ENCODE measurements around the gene LRRC49. TPM values are rescaled to one million over a fixed set of nuclear protein-coding genes. Genes with fewer than 3 reads are reported as not detected.
"Not testable (repeated sequence)": the region's sequence is repeated elsewhere in the genome, so short reads cannot be mapped to it uniquely, and the experiment has no call there.

LRRC49 gene
- total and polyA plus RNA-seq, 2 experiments from 2014 or later, result 8.5 to 14.6 TPM

DNA sequence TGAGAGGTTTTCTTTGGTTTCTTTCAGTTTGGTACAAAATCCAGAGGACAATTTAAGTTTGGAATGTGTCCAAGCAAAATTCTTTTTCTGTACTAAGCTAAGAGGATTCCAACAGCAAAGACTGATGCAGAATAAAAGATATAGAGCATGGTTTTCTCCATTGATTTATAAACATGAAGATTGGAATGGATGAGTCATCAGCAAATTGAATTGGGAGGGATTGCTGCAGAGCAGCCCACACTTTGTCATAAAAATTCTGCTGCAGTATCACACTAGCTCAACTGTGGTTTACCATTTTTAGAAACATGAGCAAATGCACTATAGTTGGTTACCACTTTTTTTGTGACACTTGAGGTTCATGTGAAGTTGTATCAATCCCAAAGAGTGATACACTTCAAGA lies 22.6 kb upstream of the LRRC49 start:
- Mint-ChIP-seq H3K27me3 (ENCODE audit: insufficient read depth, low read depth, poor library complexity) (peaks cover 3% of the 10 kb centered on the region), H3K4me3 (no peak overlapping the region), H3K27ac (no peak overlapping the region), H3K9me3 (peaks cover 24% of the 10 kb centered on the region), H3K4me1 (no peaks in the 10 kb centered on the region; the same call in 2 of the 3 replicates), H3K36me3 (ENCODE audit: low read depth) (peaks cover 20% of the 10 kb centered on the region)
- ATAC-seq (no peak), DNase-seq (ENCODE audit: low spot score) (no peak)
- no peak overlapping the region for H3K4me2 ChIP-seq
- H3K79me2 ChIP-seq (replicated peaks; ENCODE audit: insufficient read depth), result no peaks in the 10 kb centered on the region
- TF ChIP-seq STAT1 (IDR thresholded peaks at IDR 0.05; ENCODE audit: unreplicated experiment) (no peak), NANOG (IDR thresholded peaks at IDR 0.05; ENCODE audit: borderline replicate concordance) (no peak), JUNB (IDR thresholded peaks at IDR 0.05; ENCODE audit: unreplicated experiment) (no peak), ZNF114 (CRISPR knock-in tag; IDR thresholded peaks at IDR 0.05) (no peak), EZH2phosphoT487 (IDR thresholded peaks at IDR 0.05; ENCODE audit: unreplicated experiment) (no peak), ZNF331 (CRISPR knock-in tag; IDR thresholded peaks at IDR 0.05; ENCODE audit: low read depth) (no peak), POLR2AphosphoS5 (IDR thresholded peaks at IDR 0.05; ENCODE audit: low read depth) (no peak), EZH2 (IDR thresholded peaks at IDR 0.05; ENCODE audit: low read depth, unreplicated experiment) (no peak)
- TF ChIP-seq, protein P1, sequence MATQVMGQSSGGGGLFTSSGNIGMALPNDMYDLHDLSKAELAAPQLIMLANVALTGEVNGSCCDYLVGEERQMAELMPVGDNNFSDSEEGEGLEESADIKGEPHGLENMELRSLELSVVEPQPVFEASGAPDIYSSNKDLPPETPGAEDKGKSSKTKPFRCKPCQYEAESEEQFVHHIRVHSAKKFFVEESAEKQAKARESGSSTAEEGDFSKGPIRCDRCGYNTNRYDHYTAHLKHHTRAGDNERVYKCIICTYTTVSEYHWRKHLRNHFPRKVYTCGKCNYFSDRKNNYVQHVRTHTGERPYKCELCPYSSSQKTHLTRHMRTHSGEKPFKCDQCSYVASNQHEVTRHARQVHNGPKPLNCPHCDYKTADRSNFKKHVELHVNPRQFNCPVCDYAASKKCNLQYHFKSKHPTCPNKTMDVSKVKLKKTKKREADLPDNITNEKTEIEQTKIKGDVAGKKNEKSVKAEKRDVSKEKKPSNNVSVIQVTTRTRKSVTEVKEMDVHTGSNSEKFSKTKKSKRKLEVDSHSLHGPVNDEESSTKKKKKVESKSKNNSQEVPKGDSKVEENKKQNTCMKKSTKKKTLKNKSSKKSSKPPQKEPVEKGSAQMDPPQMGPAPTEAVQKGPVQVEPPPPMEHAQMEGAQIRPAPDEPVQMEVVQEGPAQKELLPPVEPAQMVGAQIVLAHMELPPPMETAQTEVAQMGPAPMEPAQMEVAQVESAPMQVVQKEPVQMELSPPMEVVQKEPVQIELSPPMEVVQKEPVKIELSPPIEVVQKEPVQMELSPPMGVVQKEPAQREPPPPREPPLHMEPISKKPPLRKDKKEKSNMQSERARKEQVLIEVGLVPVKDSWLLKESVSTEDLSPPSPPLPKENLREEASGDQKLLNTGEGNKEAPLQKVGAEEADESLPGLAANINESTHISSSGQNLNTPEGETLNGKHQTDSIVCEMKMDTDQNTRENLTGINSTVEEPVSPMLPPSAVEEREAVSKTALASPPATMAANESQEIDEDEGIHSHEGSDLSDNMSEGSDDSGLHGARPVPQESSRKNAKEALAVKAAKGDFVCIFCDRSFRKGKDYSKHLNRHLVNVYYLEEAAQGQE (IDR thresholded peaks at IDR 0.05; ENCODE audit: unreplicated experiment), result no peak
- H3K9me2 ChIP-seq (ENCODE audit: insufficient read depth), result peaks cover 5% of the 10 kb centered on the region; the same call in 1 of the 2 replicates
- no peak overlapping the region for H3K27ac ChIP-seq (ENCODE audit: low read depth)
- H3K4me1 ChIP-seq (ENCODE audit: insufficient read depth), result no peaks in the 10 kb centered on the region
- H3K36me3 ChIP-seq (ENCODE audit: insufficient read depth), result no peaks in the 10 kb centered on the region
- no peak overlapping the region for H2AFZ ChIP-seq
- no peaks in the 10 kb centered on the region for H3K27me3 ChIP-seq (ENCODE audit: insufficient read depth)
- no peak overlapping the region for H3K4me3 ChIP-seq
- H4K20me1 ChIP-seq (replicated peaks; ENCODE audit: insufficient read depth), result no peaks in the 10 kb centered on the region
- no peaks in the 10 kb centered on the region for H3F3A ChIP-seq (replicated peaks; ENCODE audit: low read depth)

DNA sequence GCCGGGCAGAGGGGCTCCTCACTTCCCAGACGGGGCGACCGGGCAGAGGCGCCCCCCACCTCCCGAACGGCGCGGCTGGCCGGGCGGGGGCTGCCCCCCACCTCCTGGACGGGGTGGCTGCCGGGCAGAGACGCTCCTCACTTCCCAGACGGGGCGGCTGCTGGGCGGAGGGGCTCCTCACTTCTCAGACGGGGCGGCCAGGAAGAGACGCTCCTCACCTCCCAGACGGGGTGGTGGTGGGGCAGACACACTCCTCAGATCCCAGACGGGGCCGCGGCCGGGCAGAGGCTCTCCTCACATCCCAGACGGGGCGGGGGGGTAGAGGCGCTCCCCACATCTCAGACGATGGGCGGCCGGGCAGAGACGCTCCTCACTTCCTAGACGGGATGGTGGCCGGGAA lies 21.1 kb upstream of the LRRC49 start:
- H3K4me2 ChIP-seq; H3K4me3 Mint-ChIP-seq; H3K4me3 ChIP-seq; H3K79me2 ChIP-seq (replicated peaks; ENCODE audit: insufficient read depth); H3K4me1 ChIP-seq (ENCODE audit: insufficient read depth); H2AFZ ChIP-seq; H3K27ac ChIP-seq (ENCODE audit: low read depth); H3K27me3 Mint-ChIP-seq (ENCODE audit: insufficient read depth, low read depth, poor library complexity); H3K27me3 ChIP-seq (ENCODE audit: insufficient read depth); H3K36me3 ChIP-seq (ENCODE audit: insufficient read depth); ATAC-seq; H3K9me2 ChIP-seq (ENCODE audit: insufficient read depth); H3K27ac Mint-ChIP-seq; H4K20me1 ChIP-seq (replicated peaks; ENCODE audit: insufficient read depth); H3K4me1 Mint-ChIP-seq; H3F3A ChIP-seq (replicated peaks; ENCODE audit: low read depth); DNase-seq (ENCODE audit: low spot score): not testable (repeated sequence)
- Mint-ChIP-seq H3K36me3 (ENCODE audit: low read depth) (peaks cover 20% of the 10 kb centered on the region), H3K9me3 (peaks cover 24% of the 10 kb centered on the region)

All from GM23338 (cell line).